DOHH2 (cell line): ENCODE data around the gene SLC1A2.

Source experiments
- CTCF ChIP-seq: fragments of 200-600 bp; sonication (generic); IDR thresholded peaks from one replicate; pipeline ENCODE4 v1.5.1; 2014; ENCODE audit warnings: antibody characterized with exemption, mild to moderate bottlenecking, low read depth, low read length; ENCODE audit not compliant: poor library complexity, severe bottlenecking
- EZH2phosphoT487 ChIP-seq: fragments of 200-600 bp; sonication (generic); IDR thresholded peaks from 2 replicates; pipeline ENCODE4 v1.6.1; 2017; ENCODE audit warnings: borderline replicate concordance, mild to moderate bottlenecking, antibody characterized with exemption, low read length, moderate library complexity, mixed read lengths

GRCh38 chr11:35256296-35256695 lies 163.1 kb downstream of the SLC1A2 start:
- TF ChIP-seq CTCF (no peak), EZH2phosphoT487 (no peak)
